Measurements from ENCODE around the gene NUDT3. TPM values are rescaled to one million over a fixed set of nuclear protein-coding genes. Genes with fewer than 3 reads are reported as not detected.

NUDT3 gene
- total RNA-seq, 1 experiment from 2014 or later: 25.2 TPM

DNA sequence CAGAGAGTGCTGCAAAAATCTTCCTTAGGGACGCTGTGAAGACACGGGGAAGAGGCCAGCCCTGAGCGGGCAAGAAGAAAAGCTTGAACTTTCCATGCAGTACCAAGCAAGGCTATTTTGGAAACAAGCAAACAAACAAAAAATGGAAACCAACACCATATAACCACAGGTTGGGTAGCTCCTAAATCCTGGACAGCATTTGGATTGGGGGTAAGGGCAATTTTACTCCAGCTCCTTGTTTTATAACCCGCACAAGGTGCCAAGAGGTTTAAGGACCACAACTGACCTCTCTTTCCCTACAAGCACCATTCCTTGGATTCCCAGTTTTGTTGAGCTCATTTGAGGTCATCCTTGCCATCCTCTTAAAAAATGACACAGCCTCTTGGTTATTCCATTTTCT is 112.3 kb downstream of the NUDT3 start:
- BruUV-seq (replicated peaks): no TSS peak

DNA sequence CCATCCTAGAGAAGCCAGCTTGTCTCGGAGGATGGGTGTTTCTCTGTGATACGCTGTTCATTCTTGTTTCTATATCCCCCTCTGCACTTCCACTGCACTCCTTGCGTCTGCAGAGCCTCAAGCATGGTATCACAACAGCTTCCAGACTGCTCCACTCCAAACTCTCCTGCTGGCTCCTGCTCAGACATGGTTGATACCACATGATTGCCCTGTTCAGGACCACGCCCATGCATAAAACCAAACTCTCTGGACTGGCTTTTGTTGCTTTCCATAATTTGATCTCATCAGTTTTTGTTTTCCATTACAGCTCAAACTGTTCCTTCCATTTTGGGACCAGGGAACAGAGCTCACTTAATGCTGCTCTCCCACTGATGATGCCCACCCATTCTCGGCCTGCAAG is 113.6 kb downstream of the NUDT3 start:
- CTCF ChIA-PET: no interaction called here
- ATAC-seq (no peak), DNase-seq (ENCODE audit: low read depth, low spot score) (no peak)
- intact Hi-C loops (cut with micrococcal nuclease): no loop called here
- no peak overlapping the region for H3K4me2 ChIP-seq (ENCODE audit: low read length)
- H2AFZ ChIP-seq (ENCODE audit: low read depth, low read length, poor library complexity, severe bottlenecking): no peak overlapping the region
- RAD21 ChIA-PET (ENCODE audit: low non-redundant PET in 1 of 2, low total read pairs in 2 of 2, uncharacterized antibody in 2 of 2, unreplicated experiment in 2 of 2): no interaction called here
- no peaks in the 10 kb centered on the region for H3K9me3 ChIP-seq (ENCODE audit: control insufficient read depth in 1 of 2, insufficient read depth in 1 of 2, low read depth in 1 of 2, low read length in 2 of 2)
- no peak overlapping the region for H3K27ac ChIP-seq (ENCODE audit: low read depth, low read length)
- H3K36me3 ChIP-seq (ENCODE audit: control insufficient read depth in 1 of 2, insufficient read depth in 2 of 2, low read length in 2 of 2): no peaks in the 10 kb centered on the region
- no peaks in the 10 kb centered on the region for H3K27me3 ChIP-seq (ENCODE audit: insufficient read depth, low read length)
- H3K4me1 ChIP-seq (ENCODE audit: control insufficient read depth in 1 of 2, insufficient read depth in 2 of 2, low read length in 2 of 2): no peaks in the 10 kb centered on the region
- no peaks in the 10 kb centered on the region for H3K79me2 ChIP-seq (ENCODE audit: insufficient read depth, low read length)
- no peak overlapping the region for H3K9ac ChIP-seq (ENCODE audit: low read length)
- POLR2A ChIA-PET: no interaction called here
- TF ChIP-seq JUND (IDR thresholded peaks at IDR 0.05) (no peak), EGR1 (IDR thresholded peaks at IDR 0.05; ENCODE audit: low read depth) (no peak), FOSL1 (IDR thresholded peaks at IDR 0.05; ENCODE audit: low read depth) (no peak), CBX3 (IDR thresholded peaks at IDR 0.05; ENCODE audit: low read depth) (no peak), ELF1 (IDR thresholded peaks at IDR 0.05; ENCODE audit: borderline replicate concordance, low read depth) (no peak), POLR2AphosphoS5 (IDR thresholded peaks at IDR 0.05; ENCODE audit: low read depth, low read length) (no peak)
- TF ChIP-seq, protein P1, sequence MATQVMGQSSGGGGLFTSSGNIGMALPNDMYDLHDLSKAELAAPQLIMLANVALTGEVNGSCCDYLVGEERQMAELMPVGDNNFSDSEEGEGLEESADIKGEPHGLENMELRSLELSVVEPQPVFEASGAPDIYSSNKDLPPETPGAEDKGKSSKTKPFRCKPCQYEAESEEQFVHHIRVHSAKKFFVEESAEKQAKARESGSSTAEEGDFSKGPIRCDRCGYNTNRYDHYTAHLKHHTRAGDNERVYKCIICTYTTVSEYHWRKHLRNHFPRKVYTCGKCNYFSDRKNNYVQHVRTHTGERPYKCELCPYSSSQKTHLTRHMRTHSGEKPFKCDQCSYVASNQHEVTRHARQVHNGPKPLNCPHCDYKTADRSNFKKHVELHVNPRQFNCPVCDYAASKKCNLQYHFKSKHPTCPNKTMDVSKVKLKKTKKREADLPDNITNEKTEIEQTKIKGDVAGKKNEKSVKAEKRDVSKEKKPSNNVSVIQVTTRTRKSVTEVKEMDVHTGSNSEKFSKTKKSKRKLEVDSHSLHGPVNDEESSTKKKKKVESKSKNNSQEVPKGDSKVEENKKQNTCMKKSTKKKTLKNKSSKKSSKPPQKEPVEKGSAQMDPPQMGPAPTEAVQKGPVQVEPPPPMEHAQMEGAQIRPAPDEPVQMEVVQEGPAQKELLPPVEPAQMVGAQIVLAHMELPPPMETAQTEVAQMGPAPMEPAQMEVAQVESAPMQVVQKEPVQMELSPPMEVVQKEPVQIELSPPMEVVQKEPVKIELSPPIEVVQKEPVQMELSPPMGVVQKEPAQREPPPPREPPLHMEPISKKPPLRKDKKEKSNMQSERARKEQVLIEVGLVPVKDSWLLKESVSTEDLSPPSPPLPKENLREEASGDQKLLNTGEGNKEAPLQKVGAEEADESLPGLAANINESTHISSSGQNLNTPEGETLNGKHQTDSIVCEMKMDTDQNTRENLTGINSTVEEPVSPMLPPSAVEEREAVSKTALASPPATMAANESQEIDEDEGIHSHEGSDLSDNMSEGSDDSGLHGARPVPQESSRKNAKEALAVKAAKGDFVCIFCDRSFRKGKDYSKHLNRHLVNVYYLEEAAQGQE (IDR thresholded peaks at IDR 0.05; ENCODE audit: low read depth): no peak
- no peaks in the 10 kb centered on the region for H3K9me2 ChIP-seq (ENCODE audit: insufficient read depth)
- no TSS peak for BruUV-seq (replicated peaks)
- no peak overlapping the region for H3K4me3 ChIP-seq (replicated peaks in 1 of 2; ENCODE audit: low read depth in 1 of 2, low read length in 2 of 2)
- H4K20me1 ChIP-seq (ENCODE audit: insufficient read depth): no peaks in the 10 kb centered on the region

More for the DNA sequence above, 112.3 kb downstream of the NUDT3 start:
- no peaks in the 10 kb centered on the region for H3K4me1 ChIP-seq (ENCODE audit: control insufficient read depth in 1 of 2, insufficient read depth in 2 of 2, low read length in 2 of 2)
- no peak overlapping the region for H3K4me2 ChIP-seq (ENCODE audit: low read length)
- ChIA-PET POLR2A (no interaction called here), RAD21 (ENCODE audit: low non-redundant PET in 1 of 2, low total read pairs in 2 of 2, uncharacterized antibody in 2 of 2, unreplicated experiment in 2 of 2) (no interaction called here), CTCF (no interaction called here)
- H2AFZ ChIP-seq (ENCODE audit: low read depth, low read length, poor library complexity, severe bottlenecking): no peak overlapping the region
- intact Hi-C loops (cut with micrococcal nuclease): no loop called here
- TF ChIP-seq TCF7L2 (IDR thresholded peaks at IDR 0.05; ENCODE audit: borderline replicate concordance, extremely low read depth, insufficient read depth, insufficient read length): no peak
- no peak for TF ChIP-seq ELF1 (IDR thresholded peaks at IDR 0.05; ENCODE audit: borderline replicate concordance, low read depth)
- TF ChIP-seq, protein P2, sequence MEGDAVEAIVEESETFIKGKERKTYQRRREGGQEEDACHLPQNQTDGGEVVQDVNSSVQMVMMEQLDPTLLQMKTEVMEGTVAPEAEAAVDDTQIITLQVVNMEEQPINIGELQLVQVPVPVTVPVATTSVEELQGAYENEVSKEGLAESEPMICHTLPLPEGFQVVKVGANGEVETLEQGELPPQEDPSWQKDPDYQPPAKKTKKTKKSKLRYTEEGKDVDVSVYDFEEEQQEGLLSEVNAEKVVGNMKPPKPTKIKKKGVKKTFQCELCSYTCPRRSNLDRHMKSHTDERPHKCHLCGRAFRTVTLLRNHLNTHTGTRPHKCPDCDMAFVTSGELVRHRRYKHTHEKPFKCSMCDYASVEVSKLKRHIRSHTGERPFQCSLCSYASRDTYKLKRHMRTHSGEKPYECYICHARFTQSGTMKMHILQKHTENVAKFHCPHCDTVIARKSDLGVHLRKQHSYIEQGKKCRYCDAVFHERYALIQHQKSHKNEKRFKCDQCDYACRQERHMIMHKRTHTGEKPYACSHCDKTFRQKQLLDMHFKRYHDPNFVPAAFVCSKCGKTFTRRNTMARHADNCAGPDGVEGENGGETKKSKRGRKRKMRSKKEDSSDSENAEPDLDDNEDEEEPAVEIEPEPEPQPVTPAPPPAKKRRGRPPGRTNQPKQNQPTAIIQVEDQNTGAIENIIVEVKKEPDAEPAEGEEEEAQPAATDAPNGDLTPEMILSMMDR (IDR thresholded peaks at IDR 0.05 in 2 of 3, conservative IDR thresholded peaks at IDR 0.05 in 1 of 3; ENCODE audit: borderline replicate concordance in 1 of 3, insufficient read depth in 1 of 3, low read depth in 2 of 3, low read length in 2 of 3): no peak
- H3K36me3 ChIP-seq (ENCODE audit: control insufficient read depth in 1 of 2, insufficient read depth in 2 of 2, low read length in 2 of 2): no peaks in the 10 kb centered on the region
- no peaks in the 10 kb centered on the region for H3K9me2 ChIP-seq (ENCODE audit: insufficient read depth)
- DNase-seq (ENCODE audit: low read depth, low spot score) (no peak), ATAC-seq (no peak)
- H3K79me2 ChIP-seq (ENCODE audit: insufficient read depth, low read length): no peaks in the 10 kb centered on the region
- no peak overlapping the region for H3K27ac ChIP-seq (ENCODE audit: low read depth, low read length)
- H3K9ac ChIP-seq (ENCODE audit: low read length): no peak overlapping the region
- no peaks in the 10 kb centered on the region for H4K20me1 ChIP-seq (ENCODE audit: insufficient read depth)
- H3K9me3 ChIP-seq (ENCODE audit: control insufficient read depth in 1 of 2, insufficient read depth in 1 of 2, low read depth in 1 of 2, low read length in 2 of 2): no peaks in the 10 kb centered on the region
- H3K27me3 ChIP-seq (ENCODE audit: insufficient read depth, low read length): no peaks in the 10 kb centered on the region
- H3K4me3 ChIP-seq (replicated peaks in 1 of 2; ENCODE audit: low read depth in 1 of 2, low read length in 2 of 2): no peak overlapping the region

All from HCT116 (cell line).